GM19193 (cell line): ENCODE measurements around the gene LRRC34.
A peak's percentile ranks its signal among the peaks of the same experiment; 100 is the strongest.

Experiments used
- POLR2A ChIP-seq: IDR thresholded peaks from 4 replicates; pipeline ENCODE4 v1.6.1; 2011; ENCODE audit not compliant: insufficient read depth, insufficient read length; ENCODE audit errors: extremely low read depth

The LRRC34 gene

GRCh38 chr3:169781209-169781855 is 31.4 kb downstream of the LRRC34 start:
- no peak for TF ChIP-seq POLR2A

GRCh38 chr3:169780742-169781141 is 32.0 kb downstream of the LRRC34 start:
- no peak for TF ChIP-seq POLR2A

GRCh38 chr3:169777822-169778221 is 34.9 kb downstream of the LRRC34 start:
- TF ChIP-seq POLR2A: no peak

GRCh38 chr3:169774186-169774585 is 38.5 kb downstream of the LRRC34 start:
- no peak for TF ChIP-seq POLR2A

- TF ChIP-seq POLR2A: peak; percentile 98
Observed at GRCh38 chr3:169772897-169773816, 39.5 kb downstream of the LRRC34 start, which contains the start of gene MYNN. Gene MYNN, plus strand, starts transcription at chr3:169773396. Its CDS starts 900 bp downstream, at chr3:169774296.

GRCh38 chr3:169772305-169772896 is 40.3 kb downstream of the LRRC34 start:
- no peak for TF ChIP-seq POLR2A

- TF ChIP-seq POLR2A: no peak
Observed at GRCh38 chr3:169771497-169772304, 41.0 kb downstream of the LRRC34 start.

GRCh38 chr3:169769287-169770181 is 43.2 kb downstream of the LRRC34 start, which contains the start of gene ACTRT3:
Gene ACTRT3, minus strand, starts transcription at chr3:169769561. Its CDS starts 41 bp downstream, at chr3:169769520.
- peak; percentile 46 for TF ChIP-seq POLR2A

- TF ChIP-seq POLR2A: peak; percentile 94
Observed at GRCh38 chr3:169764882-169765612, 47.7 kb downstream of the LRRC34 start, which contains the start of gene TERC. Gene TERC, minus strand, starts transcription at chr3:169765060.

GRCh38 chr3:169764312-169764881 is 48.3 kb downstream of the LRRC34 start:
- TF ChIP-seq POLR2A: no peak

- TF ChIP-seq POLR2A: no peak
Observed at GRCh38 chr3:169760479-169760878, 52.2 kb downstream of the LRRC34 start.

- no peak for TF ChIP-seq POLR2A
Observed at GRCh38 chr3:169759256-169759655, 53.4 kb downstream of the LRRC34 start.
